BLaER1 treated with 17β-estradiol and CSF1 and Interleukin-3, amounts not matched to agents 10 nM and 100 nM (cell line): ENCODE data around the gene PPP2R5A.
A peak's percentile ranks its signal among the peaks of the same experiment; 100 is the strongest.

Source experiments
- H3K27ac ChIP-seq, 11 experiments: shearing (Covaris generic); formaldehyde crosslinking; 2 replicates each; pipeline ENCODE4 v1.8.1; 2022
- H3K27me3 ChIP-seq, 11 experiments: shearing (Covaris generic); formaldehyde crosslinking; 2 replicates each; pipeline ENCODE4 v1.8.1; 2022
- H3K36me3 ChIP-seq, 11 experiments: shearing (Covaris generic); formaldehyde crosslinking; 2 replicates each; pipeline ENCODE4 v1.8.1; 2022
- H3K4me1 ChIP-seq, 10 experiments: shearing (Covaris generic); formaldehyde crosslinking; 2 replicates each; pipeline ENCODE4 v1.8.1; 2022
- H3K4me2 ChIP-seq, 11 experiments: shearing (Covaris generic); formaldehyde crosslinking; 2 replicates each; pipeline ENCODE4 v1.8.1; 2022
- H3K4me3 ChIP-seq, 10 experiments: shearing (Covaris generic); formaldehyde crosslinking; 2 replicates each; pipeline ENCODE4 v1.8.1; 2022
- H3K9ac ChIP-seq, 11 experiments: shearing (Covaris generic); formaldehyde crosslinking; 2 replicates each; pipeline ENCODE4 v1.8.1; 2022
- H3K9me3 ChIP-seq, 11 experiments: shearing (Covaris generic); formaldehyde crosslinking; replicated peaks in 1 of 11; 2 replicates each; pipeline ENCODE4 v1.8.1; 2022
- H4K20me1 ChIP-seq, 11 experiments: shearing (Covaris generic); formaldehyde crosslinking; 2 replicates each; pipeline ENCODE4 v1.8.1; 2022
- Cebpa-rat ChIP-seq, 11 experiments: shearing (Covaris generic); IDR thresholded peaks; 2 replicates each; pipeline ENCODE4 v1.8.1; 2022

The PPP2R5A gene

GRCh38 chr1:212402666-212403321, 117.6 kb downstream of the PPP2R5A start:
- Histone ChIP-seq H3K9ac (no peak overlapping the region), H3K27ac (peak overlapping the region in 2 of 11 experiments; percentile 32 to 54; a peak in 5 of 22 replicates), H3K9me3 (peaks cover 6 to 31% (median 18%) of the 10 kb centered on the region in 11 experiments), H3K4me1 (peaks cover 0 to 56% (median 17%) of the 10 kb centered on the region in 10 experiments; a peak in 11 of 20 replicates), H3K36me3 (peaks cover 70 to 97% (median 91%) of the 10 kb centered on the region in 11 experiments), H3K27me3 (no peaks in the 10 kb centered on the region), H3K4me2 (peak overlapping the region in 4 of 11 experiments; percentile 54 to 74 (median 66); a peak in 8 of 22 replicates), H3K4me3 (no peak overlapping the region), H4K20me1 (peaks cover 0 to 35% (median 12%) of the 10 kb centered on the region in 11 experiments; a peak in 11 of 22 replicates)
- TF ChIP-seq Cebpa-rat (IDR thresholded peaks at IDR 0.05), result no peak

GRCh38 chr1:212410231-212410820, 125.1 kb downstream of the PPP2R5A start:
- TF ChIP-seq Cebpa-rat (IDR thresholded peaks at IDR 0.05), result no peak
- H3K4me2 ChIP-seq, result peak overlapping the region in 3 of 11 experiments; percentile 94 to 98 (median 96); a peak in 4 of 22 replicates
- H3K4me3 ChIP-seq, result no peak overlapping the region
- H3K4me1 ChIP-seq, result peaks cover 21 to 57% (median 31%) of the 10 kb centered on the region in 10 experiments
- H3K9ac ChIP-seq, result no peak overlapping the region
- no peaks in the 10 kb centered on the region for H3K27me3 ChIP-seq
- peaks cover 0 to 13% (median 0%) of the 10 kb centered on the region in 11 experiments; a peak in 6 of 22 replicates for H3K9me3 ChIP-seq
- peaks cover 64 to 82% (median 75%) of the 10 kb centered on the region in 11 experiments for H3K36me3 ChIP-seq
- H4K20me1 ChIP-seq, result peaks cover 8 to 53% (median 35%) of the 10 kb centered on the region in 11 experiments; a peak in 17 of 22 replicates
- H3K27ac ChIP-seq, result peak overlapping the region in 1 of 11 experiments; percentile 8; a peak in 2 of 22 replicates
